Smooth muscle cell (in vitro differentiated cells): ENCODE data around the gene FANCD2OS. TPM values are rescaled to one million over a fixed set of nuclear protein-coding genes. Genes with fewer than 3 reads are reported as not detected.

Source experiments
- DNase-seq: peaks from one replicate; lab custom pipeline; 2025; ENCODE audit not compliant: unreplicated experiment; lab: John Stamatoyannopoulos, UW
- H2AFZ ChIP-seq: fragments of 200-600 bp; sonication (generic); 2 replicates; pipeline ENCODE4 v1.6.0; 2016; ENCODE audit warnings: antibody characterized with exemption, low read depth, mild to moderate bottlenecking
- H3F3A ChIP-seq: fragments of 200-600 bp; sonication (generic); 2 replicates; pipeline ENCODE4 v1.6.0; 2017; ENCODE audit warnings: antibody characterized with exemption, low read depth
- H3K27ac ChIP-seq: fragments of 200-600 bp; sonication (generic); 2 replicates; pipeline ENCODE4 v1.5.1; 2016; ENCODE audit warnings: low read depth, mild to moderate bottlenecking
- H3K27me3 ChIP-seq: fragments of 200-600 bp; sonication (generic); 2 replicates; pipeline ENCODE4 v1.6.1; 2016; ENCODE audit warnings: low read depth, mild to moderate bottlenecking
- H3K36me3 ChIP-seq: fragments of 200-600 bp; sonication (generic); 2 replicates; pipeline ENCODE4 v1.5.1; 2016; ENCODE audit warnings: low read depth
- H3K4me1 ChIP-seq: fragments of 200-600 bp; sonication (generic); 2 replicates; pipeline ENCODE4 v1.5.1; 2016; ENCODE audit warnings: low read depth
- H3K4me2 ChIP-seq: fragments of 200-600 bp; sonication (generic); 2 replicates; pipeline ENCODE4 v1.6.0; 2016; ENCODE audit warnings: mild to moderate bottlenecking
- H3K4me3 ChIP-seq: fragments of 200-600 bp; sonication (generic); 2 replicates; pipeline ENCODE4 v1.5.1; 2016; ENCODE audit warnings: mild to moderate bottlenecking
- H3K79me2 ChIP-seq: fragments of 200-600 bp; sonication (generic); 2 replicates; pipeline ENCODE4 v1.6.0; 2016; ENCODE audit warnings: low read depth, mild to moderate bottlenecking
- H3K9ac ChIP-seq: fragments of 200-600 bp; sonication (generic); 2 replicates; pipeline ENCODE4 v1.6.0; 2016; ENCODE audit warnings: low read depth
- H3K9me3 ChIP-seq: fragments of 200-600 bp; sonication (generic); replicated peaks from 2 replicates; pipeline ENCODE4 v1.5.1; 2016; ENCODE audit warnings: low read depth
- H4K20me1 ChIP-seq: fragments of 200-600 bp; sonication (generic); 2 replicates; pipeline ENCODE4 v1.6.0; 2016; ENCODE audit warnings: low read depth
- WGBS: methylation state at CpG from one replicate; pipeline ENCODE4 v1.1.7; 2016; ENCODE audit warnings: low lambda C conversion rate; 5-methylcytosine and 5-hydroxymethylcytosine counted together
- polyA plus RNA-seq: library from polyadenylated mRNA; unstranded; fragments of >200 nt; fragmentation: Nextera tagmentation; extraction: Ambion mirVana; gene quantifications from 2 replicates; pipeline ENCODE4 v1.2.1, GENCODE V29; 2016
- total RNA-seq: library from RNA; depleted of rRNA; stranded (reverse); fragments of >200 nt; gene quantifications from 2 replicates; pipeline ENCODE4 v1.2.3, GENCODE V29; 2014
- TF ChIP-seq, protein P1 (sequence below): fragments of 200-600 bp; sonication (generic); IDR thresholded peaks from 2 replicates; pipeline ENCODE4 v1.5.1; 2017; ENCODE audit warnings: borderline replicate concordance, mild to moderate bottlenecking, antibody characterized with exemption; ENCODE audit not compliant: insufficient read depth, poor library complexity, severe bottlenecking

FANCD2OS gene
- total and polyA plus RNA-seq, 2 experiments from 2014 or later, result not detected

DNA sequence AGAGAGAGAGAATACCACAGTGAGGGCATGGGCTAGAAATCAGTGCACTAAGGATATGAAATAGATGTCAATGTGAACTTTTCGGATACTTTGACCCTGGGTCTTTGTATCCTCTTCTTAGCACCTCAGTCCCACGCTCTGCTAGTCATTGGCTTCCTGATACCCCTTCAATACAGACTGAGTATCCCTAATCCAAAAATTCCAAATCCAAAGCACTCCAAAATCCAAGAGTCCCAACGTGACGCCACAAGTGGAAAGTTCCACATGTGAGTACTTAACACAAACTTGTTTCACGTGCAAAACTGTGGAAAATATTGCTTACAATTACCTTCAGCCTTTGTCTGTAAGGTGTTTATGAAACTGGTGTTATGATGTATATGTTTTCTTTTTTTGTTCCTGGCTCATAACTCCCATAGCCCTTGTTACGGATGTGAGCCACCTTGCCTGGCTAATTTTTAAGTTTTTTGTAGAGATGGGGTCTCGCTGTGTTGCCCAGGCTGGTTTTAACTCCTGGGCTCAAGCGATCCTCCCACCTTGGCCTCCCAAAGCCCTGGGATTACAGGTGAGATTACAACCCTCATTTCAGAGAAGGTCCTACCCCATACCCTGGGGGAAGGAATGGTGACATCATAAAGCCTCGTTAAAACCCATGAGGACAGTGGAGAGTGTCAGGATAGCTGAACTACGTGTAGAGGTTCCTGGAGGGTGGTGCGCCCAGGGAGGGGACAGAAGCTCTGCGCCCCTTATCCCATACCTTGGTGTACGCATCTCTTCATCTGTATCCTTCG lies 46.5 kb upstream of the FANCD2OS start:
- Histone ChIP-seq H3K27ac (no peak overlapping the region), H3K9ac (no peak overlapping the region), H4K20me1 (peaks cover 2% of the 10 kb centered on the region), H3K36me3 (peaks cover 20% of the 10 kb centered on the region), H3F3A (no peaks in the 10 kb centered on the region), H3K27me3 (no peaks in the 10 kb centered on the region), H3K4me2 (no peak overlapping the region), H3K79me2 (no peaks in the 10 kb centered on the region), H3K4me3 (no peak overlapping the region), H2AFZ (no peak overlapping the region), H3K4me1 (no peaks in the 10 kb centered on the region), H3K9me3 (no peaks in the 10 kb centered on the region)
- 89% methylated on average over 14 of the region's 14 CpGs for WGBS
- DNase-seq, result no peak
- TF ChIP-seq, protein P1, sequence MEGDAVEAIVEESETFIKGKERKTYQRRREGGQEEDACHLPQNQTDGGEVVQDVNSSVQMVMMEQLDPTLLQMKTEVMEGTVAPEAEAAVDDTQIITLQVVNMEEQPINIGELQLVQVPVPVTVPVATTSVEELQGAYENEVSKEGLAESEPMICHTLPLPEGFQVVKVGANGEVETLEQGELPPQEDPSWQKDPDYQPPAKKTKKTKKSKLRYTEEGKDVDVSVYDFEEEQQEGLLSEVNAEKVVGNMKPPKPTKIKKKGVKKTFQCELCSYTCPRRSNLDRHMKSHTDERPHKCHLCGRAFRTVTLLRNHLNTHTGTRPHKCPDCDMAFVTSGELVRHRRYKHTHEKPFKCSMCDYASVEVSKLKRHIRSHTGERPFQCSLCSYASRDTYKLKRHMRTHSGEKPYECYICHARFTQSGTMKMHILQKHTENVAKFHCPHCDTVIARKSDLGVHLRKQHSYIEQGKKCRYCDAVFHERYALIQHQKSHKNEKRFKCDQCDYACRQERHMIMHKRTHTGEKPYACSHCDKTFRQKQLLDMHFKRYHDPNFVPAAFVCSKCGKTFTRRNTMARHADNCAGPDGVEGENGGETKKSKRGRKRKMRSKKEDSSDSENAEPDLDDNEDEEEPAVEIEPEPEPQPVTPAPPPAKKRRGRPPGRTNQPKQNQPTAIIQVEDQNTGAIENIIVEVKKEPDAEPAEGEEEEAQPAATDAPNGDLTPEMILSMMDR, result no peak

DNA sequence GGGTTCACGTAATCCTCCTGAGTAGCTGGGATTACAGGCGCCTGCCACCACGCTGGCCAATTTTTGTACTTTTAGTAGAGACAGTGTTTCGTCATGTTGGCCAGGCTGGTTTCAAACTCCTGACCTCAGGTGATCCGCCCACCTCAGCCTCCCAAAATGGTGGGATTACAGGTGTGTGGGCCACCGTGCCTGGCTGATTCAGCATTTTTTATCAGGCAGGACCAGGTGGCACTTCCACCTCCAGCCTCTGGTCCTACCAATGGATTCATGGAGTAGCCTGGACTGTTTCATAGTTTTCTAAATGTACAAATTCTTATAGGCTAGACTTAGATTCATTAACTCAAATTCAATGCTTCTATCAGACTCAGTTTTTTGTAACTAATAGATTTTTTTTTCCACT lies 42.9 kb upstream of the FANCD2OS start:
- 78% methylated on average over 6 of the region's 6 CpGs for WGBS
- Histone ChIP-seq H3K79me2 (peaks cover 14% of the 10 kb centered on the region), H3K9ac (no peak overlapping the region), H3K27me3 (no peaks in the 10 kb centered on the region), H3K4me1 (no peaks in the 10 kb centered on the region), H3K36me3 (peaks cover 22% of the 10 kb centered on the region), H3K27ac (no peak overlapping the region), H4K20me1 (peaks cover 31% of the 10 kb centered on the region), H3K9me3 (no peaks in the 10 kb centered on the region), H3K4me2 (no peak overlapping the region), H3F3A (no peaks in the 10 kb centered on the region), H3K4me3 (no peak overlapping the region), H2AFZ (no peak overlapping the region)
- TF ChIP-seq, protein P1, result no peak
- DNase-seq, result no peak

DNA sequence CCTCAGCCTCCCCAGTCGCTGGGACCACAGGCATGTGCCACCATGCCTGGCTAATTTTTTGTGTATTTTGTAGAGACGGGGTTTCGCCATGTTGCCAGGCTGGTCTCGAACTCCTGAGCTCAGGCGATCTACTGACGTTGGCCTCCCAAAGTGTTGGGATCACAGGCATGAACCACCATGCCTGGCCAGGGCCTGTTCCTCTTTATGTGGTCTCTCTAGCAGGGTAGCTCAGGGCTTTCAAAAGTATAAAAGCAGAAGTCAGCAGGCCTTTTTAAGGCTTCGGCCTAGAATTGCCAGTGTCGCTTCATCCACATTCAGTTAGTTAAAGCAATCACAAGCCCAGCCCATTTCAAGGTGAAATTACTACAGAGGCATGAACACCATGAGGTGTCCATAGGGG lies 41.2 kb upstream of the FANCD2OS start:
- 98% methylated on average over 8 of the region's 8 CpGs for WGBS
- Histone ChIP-seq H2AFZ (no peak overlapping the region), H3K27me3 (no peaks in the 10 kb centered on the region), H3K9ac (no peak overlapping the region), H3K79me2 (peaks cover 31% of the 10 kb centered on the region), H4K20me1 (peaks cover 45% of the 10 kb centered on the region), H3K36me3 (peaks cover 22% of the 10 kb centered on the region), H3K4me3 (no peak overlapping the region), H3K4me2 (no peak overlapping the region), H3K4me1 (peaks cover under 1% of the 10 kb centered on the region), H3K9me3 (no peaks in the 10 kb centered on the region), H3K27ac (no peak overlapping the region), H3F3A (no peaks in the 10 kb centered on the region)
- DNase-seq, result no peak
- TF ChIP-seq, protein P1, result no peak

DNA sequence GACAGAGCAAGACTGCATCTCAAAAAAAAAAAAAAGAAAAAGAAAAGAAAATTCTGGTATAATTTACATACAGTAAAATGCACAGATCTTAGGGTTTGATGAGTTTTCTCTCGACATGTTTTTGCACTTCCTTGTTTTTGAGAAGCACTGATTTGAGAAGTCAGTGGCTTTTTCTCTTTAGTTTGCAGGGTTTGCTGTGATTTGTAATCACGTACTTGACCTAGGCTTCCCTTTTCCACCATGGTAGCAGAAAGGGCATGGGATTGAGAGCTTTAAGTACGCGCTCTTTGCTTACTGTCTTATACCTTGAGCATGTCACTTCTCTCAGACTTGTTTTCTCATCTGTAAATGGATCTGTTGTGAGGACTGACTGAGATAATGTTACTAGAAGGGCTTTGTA lies 37.6 kb upstream of the FANCD2OS start:
- Histone ChIP-seq H3K79me2 (peaks cover 55% of the 10 kb centered on the region), H3K9me3 (no peaks in the 10 kb centered on the region), H3F3A (no peaks in the 10 kb centered on the region), H3K4me1 (peaks cover 9% of the 10 kb centered on the region), H3K9ac (no peak overlapping the region), H3K4me3 (no peak overlapping the region), H3K4me2 (peak overlapping the region; percentile 36), H3K27ac (no peak overlapping the region), H3K27me3 (no peaks in the 10 kb centered on the region), H4K20me1 (peaks cover 59% of the 10 kb centered on the region), H3K36me3 (peaks cover 13% of the 10 kb centered on the region), H2AFZ (no peak overlapping the region)
- DNase-seq, result no peak
- 91% methylated on average over 4 of the region's 4 CpGs for WGBS
- TF ChIP-seq, protein P1, result no peak
